HepG2 (cell line): ENCODE results near the gene PXK. TPM values are rescaled to one million over a fixed set of nuclear protein-coding genes. Genes with fewer than 3 reads are reported as not detected.

Experiments used
- AKAP8 ChIP-seq: sonication (generic); formaldehyde crosslinking; IDR thresholded peaks from 2 replicates; pipeline ENCODE4 v1.5.1; 2020; ENCODE audit warnings: mild to moderate bottlenecking, missing genetic modification reagents
- ASH2L ChIP-seq: fragments of 300-600, 200-600 bp; sonication (generic); IDR thresholded peaks from 2 replicates; pipeline ENCODE4 v1.7.0; 2017; ENCODE audit warnings: low read depth, mild to moderate bottlenecking, moderate library complexity, mixed read lengths, low read length; ENCODE audit not compliant: insufficient read length
- KDM6A ChIP-seq: IDR thresholded peaks from 2 replicates; pipeline ENCODE4 v1.6.1; 2016; ENCODE audit warnings: low read depth
- KMT2A ChIP-seq: sonication (generic); formaldehyde crosslinking; IDR thresholded peaks from 2 replicates; pipeline ENCODE4 v1.4.0; 2020; ENCODE audit warnings: missing genetic modification reagents
- NFE2L1 ChIP-seq: sonication (generic); formaldehyde crosslinking; IDR thresholded peaks from 2 replicates; pipeline ENCODE4 v1.4.0; 2020; ENCODE audit warnings: missing genetic modification reagents, mild to moderate bottlenecking, borderline replicate concordance
- RBM22 ChIP-seq: fragments of 200-400 bp; formaldehyde crosslinking; optimal IDR thresholded peaks from 2 replicates; pipeline ENCODE3; 2017; ENCODE audit warnings: mild to moderate bottlenecking, low read length, moderate library complexity
- SKI ChIP-seq: fragments of 450-650 bp; IDR thresholded peaks from one replicate; pipeline ENCODE4 v1.6.1; 2018; ENCODE audit warnings: mild to moderate bottlenecking; ENCODE audit not compliant: partially characterized antibody
- TOE1 ChIP-seq: sonication (generic); formaldehyde crosslinking; IDR thresholded peaks from 2 replicates; pipeline ENCODE4 v1.4.0; 2020; ENCODE audit warnings: mild to moderate bottlenecking, missing genetic modification reagents
- YY1 ChIP-seq: IDR thresholded peaks from 2 replicates; pipeline ENCODE4 v1.6.1; 2011; ENCODE audit warnings: low read length, low read depth, moderate library complexity, mild to moderate bottlenecking; ENCODE audit not compliant: insufficient read depth, insufficient replicate concordance
- ZEB1 ChIP-seq: IDR thresholded peaks from 2 replicates; pipeline ENCODE4 v1.6.1; 2012; ENCODE audit warnings: mild to moderate bottlenecking, low read depth, inconsistent platforms; ENCODE audit not compliant: insufficient replicate concordance
- ZMYM3 ChIP-seq: sonication (generic); formaldehyde crosslinking; IDR thresholded peaks from 2 replicates; pipeline ENCODE4 v1.5.1; 2020; ENCODE audit warnings: mild to moderate bottlenecking, missing genetic modification reagents
- ZNF232 ChIP-seq: sonication (generic); formaldehyde crosslinking; IDR thresholded peaks from 2 replicates; pipeline ENCODE4 v1.4.0; 2020; ENCODE audit warnings: missing genetic modification reagents, borderline replicate concordance
- ZNF432 ChIP-seq: sonication (generic); formaldehyde crosslinking; IDR thresholded peaks from 2 replicates; pipeline ENCODE4 v1.5.0; 2020; ENCODE audit warnings: missing genetic modification reagents, mild to moderate bottlenecking, borderline replicate concordance
- ZNF441 ChIP-seq: sonication (generic); formaldehyde crosslinking; IDR thresholded peaks from 2 replicates; pipeline ENCODE4 v1.7.0; 2021; ENCODE audit warnings: missing genetic modification reagents, borderline replicate concordance
- ZNF562 ChIP-seq: sonication (generic); formaldehyde crosslinking; IDR thresholded peaks from 2 replicates; pipeline ENCODE4 v1.8.0; 2022; ENCODE audit warnings: missing genetic modification reagents, borderline replicate concordance
- ZNF605 ChIP-seq: sonication (generic); formaldehyde crosslinking; IDR thresholded peaks from 2 replicates; pipeline ENCODE4 v1.8.0; 2022; ENCODE audit warnings: mild to moderate bottlenecking, missing genetic modification reagents
- ZNF75D ChIP-seq: sonication (generic); formaldehyde crosslinking; IDR thresholded peaks from 2 replicates; pipeline ENCODE4 v1.8.1; 2023; ENCODE audit warnings: missing genetic modification reagents, mild to moderate bottlenecking, borderline replicate concordance
- polyA plus RNA-seq, 8 experiments: library from polyadenylated mRNA; depleted of rRNA in 3 of 8; stranded (reverse) in 7 of 8; unstranded in 1 of 8; fragments of >200 nt; fragmentation: Illumina TruSeq in 4 of 8; extraction: Trizol in 4 of 8; gene quantifications; 2 replicates each; pipeline versions ENCODE4 v1.2.1 to v1.2.3, GENCODE V29; 2011 to 2016; ENCODE audit warnings: low read depth in 4 of 8, missing spikeins in 1 of 8, mixed read lengths in 1 of 8; ENCODE audit not compliant: insufficient read depth in 1 of 8
- total RNA-seq, 5 experiments: library from RNA; depleted of rRNA; stranded (reverse); fragments of >200 nt; fragmentation: Illumina TruSeq; extraction: Trizol; gene quantifications; 2 replicates each; pipeline ENCODE4 v1.2.3, GENCODE V29; 2016; ENCODE audit warnings: low read depth in 1 of 5
- TF ChIP-seq, protein P1 (sequence below): sonication (generic); formaldehyde crosslinking; IDR thresholded peaks from 2 replicates; pipeline ENCODE4 v1.4.0; 2020; ENCODE audit warnings: mild to moderate bottlenecking, missing genetic modification reagents
- TF ChIP-seq, protein P2 (sequence below): sonication (generic); formaldehyde crosslinking; IDR thresholded peaks from 2 replicates; pipeline ENCODE4 v1.5.0; 2020; ENCODE audit warnings: missing genetic modification reagents, mild to moderate bottlenecking, borderline replicate concordance
- TF ChIP-seq, protein P3 (sequence below): sonication (generic); formaldehyde crosslinking; IDR thresholded peaks from 2 replicates; pipeline ENCODE4 v1.5.1; 2020; ENCODE audit warnings: missing genetic modification reagents, mild to moderate bottlenecking, borderline replicate concordance
- TF ChIP-seq, protein P4 (sequence below): sonication (generic); formaldehyde crosslinking; IDR thresholded peaks from 2 replicates; pipeline ENCODE4 v1.4.0; 2020; ENCODE audit warnings: missing genetic modification reagents
- TF ChIP-seq, protein P5 (sequence below), 2 experiments: sonication (generic) in 1 of 2; formaldehyde crosslinking in 1 of 2; IDR thresholded peaks; 2 replicates each; pipeline versions ENCODE4 v1.4.0 to v1.6.1; 2018 to 2020; ENCODE audit warnings: missing genetic modification reagents in 2 of 2, borderline replicate concordance in 1 of 2, low read depth in 1 of 2, mild to moderate bottlenecking in 1 of 2, missing biosample characterization in 1 of 2

Gene PXK
- total and polyA plus RNA-seq, 2 of the 13 experiments (the other 11 are each of a cell fraction or from before 2014, with no cell fraction given): 6.4 to 18.6 TPM

DNA sequence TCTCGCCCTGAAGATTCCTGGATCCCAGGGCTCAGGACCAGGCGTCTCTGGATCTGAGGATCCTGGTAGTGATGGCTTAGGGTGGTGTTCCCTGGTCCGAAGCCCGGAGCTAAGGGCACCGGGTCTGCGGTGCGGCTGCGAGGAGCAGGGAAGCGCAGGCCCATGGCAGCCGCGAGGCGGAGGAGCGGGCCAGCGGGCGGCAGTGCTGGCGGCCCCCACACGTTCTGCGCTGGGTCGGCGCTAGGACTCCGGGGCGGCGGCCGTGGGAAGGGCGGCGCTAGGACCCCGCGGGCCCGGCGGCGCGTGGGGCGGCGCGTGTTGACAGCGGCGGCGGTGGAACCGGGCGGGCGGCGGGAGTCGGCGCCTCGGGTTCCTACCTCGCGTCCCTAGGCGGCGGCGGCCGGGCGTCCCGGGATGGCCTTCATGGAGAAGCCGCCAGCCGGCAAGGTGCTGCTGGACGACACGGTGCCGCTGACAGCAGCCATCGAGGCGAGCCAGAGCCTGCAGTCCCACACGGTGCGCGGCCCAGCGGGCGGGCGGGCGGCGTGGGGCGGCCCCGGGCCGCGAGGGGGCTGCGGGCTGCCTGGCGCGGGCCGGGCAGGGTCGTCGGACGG is at the start of gene PXK (continued):
- TF ChIP-seq ZNF75D (CRISPR knock-in tag) (no peak), ZNF441 (0 out of 2 replicates have a peak, but pooled peaks have one; percentile 71), AKAP8 (CRISPR knock-in tag) (no peak), KMT2A (peak; percentile 34; the same call in 1 of the 2 replicates), ZMYM3 (peak; percentile 88; the same call in 1 of the 2 replicates), TOE1 (no peak), ZNF605 (CRISPR knock-in tag) (no peak), SKI (peak; percentile 92), YY1 (peak; percentile 76), ZNF432 (CRISPR knock-in tag) (no peak), RBM22 (no peak), ASH2L (no peak), NFE2L1 (CRISPR knock-in tag) (no peak), KDM6A (CRISPR knock-in tag) (no peak), ZNF232 (CRISPR knock-in tag) (no peak), ZNF562 (CRISPR knock-in tag) (no peak), ZEB1 (no peak)
- TF ChIP-seq, protein P1, sequence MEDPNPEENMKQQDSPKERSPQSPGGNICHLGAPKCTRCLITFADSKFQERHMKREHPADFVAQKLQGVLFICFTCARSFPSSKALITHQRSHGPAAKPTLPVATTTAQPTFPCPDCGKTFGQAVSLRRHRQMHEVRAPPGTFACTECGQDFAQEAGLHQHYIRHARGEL (CRISPR knock-in tag): no peak
- TF ChIP-seq, protein P2, sequence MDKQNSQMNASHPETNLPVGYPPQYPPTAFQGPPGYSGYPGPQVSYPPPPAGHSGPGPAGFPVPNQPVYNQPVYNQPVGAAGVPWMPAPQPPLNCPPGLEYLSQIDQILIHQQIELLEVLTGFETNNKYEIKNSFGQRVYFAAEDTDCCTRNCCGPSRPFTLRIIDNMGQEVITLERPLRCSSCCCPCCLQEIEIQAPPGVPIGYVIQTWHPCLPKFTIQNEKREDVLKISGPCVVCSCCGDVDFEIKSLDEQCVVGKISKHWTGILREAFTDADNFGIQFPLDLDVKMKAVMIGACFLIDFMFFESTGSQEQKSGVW: no peak
- TF ChIP-seq, protein P3, sequence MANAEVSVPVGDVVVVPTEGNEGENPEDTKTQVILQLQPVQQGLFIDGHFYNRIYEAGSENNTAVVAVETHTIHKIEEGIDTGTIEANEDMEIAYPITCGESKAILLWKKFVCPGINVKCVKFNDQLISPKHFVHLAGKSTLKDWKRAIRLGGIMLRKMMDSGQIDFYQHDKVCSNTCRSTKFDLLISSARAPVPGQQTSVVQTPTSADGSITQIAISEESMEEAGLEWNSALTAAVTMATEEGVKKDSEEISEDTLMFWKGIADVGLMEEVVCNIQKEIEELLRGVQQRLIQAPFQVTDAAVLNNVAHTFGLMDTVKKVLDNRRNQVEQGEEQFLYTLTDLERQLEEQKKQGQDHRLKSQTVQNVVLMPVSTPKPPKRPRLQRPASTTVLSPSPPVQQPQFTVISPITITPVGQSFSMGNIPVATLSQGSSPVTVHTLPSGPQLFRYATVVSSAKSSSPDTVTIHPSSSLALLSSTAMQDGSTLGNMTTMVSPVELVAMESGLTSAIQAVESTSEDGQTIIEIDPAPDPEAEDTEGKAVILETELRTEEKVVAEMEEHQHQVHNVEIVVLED (CRISPR knock-in tag): peak; percentile 43; the same call in 1 of the 2 replicates
- TF ChIP-seq, protein P4, sequence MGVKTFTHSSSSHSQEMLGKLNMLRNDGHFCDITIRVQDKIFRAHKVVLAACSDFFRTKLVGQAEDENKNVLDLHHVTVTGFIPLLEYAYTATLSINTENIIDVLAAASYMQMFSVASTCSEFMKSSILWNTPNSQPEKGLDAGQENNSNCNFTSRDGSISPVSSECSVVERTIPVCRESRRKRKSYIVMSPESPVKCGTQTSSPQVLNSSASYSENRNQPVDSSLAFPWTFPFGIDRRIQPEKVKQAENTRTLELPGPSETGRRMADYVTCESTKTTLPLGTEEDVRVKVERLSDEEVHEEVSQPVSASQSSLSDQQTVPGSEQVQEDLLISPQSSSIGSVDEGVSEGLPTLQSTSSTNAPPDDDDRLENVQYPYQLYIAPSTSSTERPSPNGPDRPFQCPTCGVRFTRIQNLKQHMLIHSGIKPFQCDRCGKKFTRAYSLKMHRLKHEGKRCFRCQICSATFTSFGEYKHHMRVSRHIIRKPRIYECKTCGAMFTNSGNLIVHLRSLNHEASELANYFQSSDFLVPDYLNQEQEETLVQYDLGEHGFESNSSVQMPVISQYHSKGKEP (CRISPR knock-in tag): no peak
- TF ChIP-seq, protein P5, sequence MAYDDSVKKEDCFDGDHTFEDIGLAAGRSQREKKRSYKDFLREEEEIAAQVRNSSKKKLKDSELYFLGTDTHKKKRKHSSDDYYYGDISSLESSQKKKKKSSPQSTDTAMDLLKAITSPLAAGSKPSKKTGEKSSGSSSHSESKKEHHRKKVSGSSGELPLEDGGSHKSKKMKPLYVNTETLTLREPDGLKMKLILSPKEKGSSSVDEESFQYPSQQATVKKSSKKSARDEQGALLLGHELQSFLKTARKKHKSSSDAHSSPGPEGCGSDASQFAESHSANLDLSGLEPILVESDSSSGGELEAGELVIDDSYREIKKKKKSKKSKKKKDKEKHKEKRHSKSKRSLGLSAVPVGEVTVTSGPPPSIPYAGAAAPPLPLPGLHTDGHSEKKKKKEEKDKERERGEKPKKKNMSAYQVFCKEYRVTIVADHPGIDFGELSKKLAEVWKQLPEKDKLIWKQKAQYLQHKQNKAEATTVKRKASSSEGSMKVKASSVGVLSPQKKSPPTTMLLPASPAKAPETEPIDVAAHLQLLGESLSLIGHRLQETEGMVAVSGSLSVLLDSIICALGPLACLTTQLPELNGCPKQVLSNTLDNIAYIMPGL (CRISPR knock-in tag; IDR thresholded peaks at IDR 0.05; ENCODE audit: borderline replicate concordance in 1 of 2, low read depth in 1 of 2): peak in 1 of 2 experiments; percentile 85; a peak in 2 of 4 replicates
